ENCODE measurements around the gene SPTLC3.
A peak's percentile ranks its signal among the peaks of the same experiment; 100 is the strongest.

SPTLC3 gene

DNA sequence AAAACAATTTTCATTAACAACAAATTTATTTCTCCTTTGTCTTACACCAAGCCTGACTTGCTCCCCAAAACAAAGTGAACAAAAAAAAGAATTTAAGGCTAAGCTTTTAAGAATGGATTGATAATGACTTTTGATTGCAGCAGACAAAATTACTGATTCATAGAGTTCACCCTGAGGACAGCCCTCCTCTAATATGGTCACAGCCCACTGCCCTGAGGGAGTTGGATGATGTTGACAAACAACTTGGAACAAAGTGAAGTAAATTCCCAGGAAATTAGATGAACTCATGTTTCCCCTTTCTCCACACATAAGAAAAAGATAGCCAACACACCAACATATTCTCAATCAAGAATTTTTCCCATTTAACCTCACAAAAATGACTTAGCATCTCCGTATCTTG lies 204.6 kb downstream of the SPTLC3 start:
- Histone ChIP-seq H3K27me3 (peaks cover 9 to 26% (median 11%) of the 10 kb centered on the region in 11 experiments), H3K9ac (no peak overlapping the region), H3K4me3 (no peak overlapping the region), H3K4me1 (peaks cover 0 to 16% (median 0%) of the 10 kb centered on the region in 10 experiments; a peak in 5 of 20 replicates), H3K9me3 (replicated peaks in 1 of 11) (no peaks in the 10 kb centered on the region), H3K36me3 (no peaks in the 10 kb centered on the region), H3K27ac (peak overlapping the region in 2 of 11 experiments; percentile 8 to 13; a peak in 2 of 22 replicates), H4K20me1 (peaks cover 0 to 4% (median 0%) of the 10 kb centered on the region in 11 experiments; a peak in 2 of 22 replicates), H3K4me2 (peak overlapping the region in 4 of 11 experiments; percentile 11 to 54 (median 32); a peak in 4 of 22 replicates)
- no peak for TF ChIP-seq Cebpa-rat (IDR thresholded peaks at IDR 0.05)

DNA sequence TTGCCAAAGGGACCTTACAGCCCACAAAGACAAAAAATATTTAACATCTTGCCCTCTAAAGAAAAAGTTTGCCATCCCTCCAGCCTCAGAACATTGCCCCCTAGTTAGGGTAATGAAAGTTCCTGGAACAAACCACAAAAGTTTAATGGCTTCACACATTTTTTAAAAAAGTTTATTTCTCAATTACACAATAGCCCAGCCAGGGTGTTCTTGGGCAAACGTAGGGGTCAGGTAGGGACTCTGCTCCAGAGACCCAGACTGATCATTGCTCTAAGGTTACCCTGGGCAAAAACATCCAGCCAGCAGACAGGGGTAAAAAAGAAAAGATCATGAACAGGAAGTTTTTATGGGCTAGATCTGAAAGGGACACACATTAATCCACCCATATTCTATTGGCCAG lies 207.8 kb downstream of the SPTLC3 start:
- Histone ChIP-seq H3K27ac (no peak overlapping the region), H3K9ac (no peak overlapping the region), H3K27me3 (peaks cover 40 to 58% (median 43%) of the 10 kb centered on the region in 11 experiments), H3K36me3 (no peaks in the 10 kb centered on the region), H3K9me3 (replicated peaks in 1 of 11) (no peaks in the 10 kb centered on the region), H3K4me1 (peaks cover 0 to 27% (median 12%) of the 10 kb centered on the region in 10 experiments; a peak in 15 of 20 replicates), H3K4me2 (no peak overlapping the region), H4K20me1 (peaks cover 0 to 26% (median 15%) of the 10 kb centered on the region in 11 experiments; a peak in 13 of 22 replicates), H3K4me3 (no peak overlapping the region)
- TF ChIP-seq Cebpa-rat (IDR thresholded peaks at IDR 0.05): no peak

All from BLaER1 treated with 17β-estradiol and CSF1 and Interleukin-3, amounts not matched to agents 10 nM and 100 nM (cell line).